CD4-positive, alpha-beta memory T cell (primary cell): Measurements from ENCODE around the gene PLSCR3. TPM values are rescaled to one million over a fixed set of nuclear protein-coding genes. Genes with fewer than 3 reads are reported as not detected.

Source experiments
- CTCF ChIA-PET: fragments of 350-600 bp; sonication (Branson Sonifier 250); formaldehyde crosslinking; loops from one replicate; lab custom pipeline; 2021; ENCODE audit warnings: inconsistent platforms; ENCODE audit not compliant: partially characterized antibody; lab: Charles Lee
- POLR2A ChIA-PET: fragments of 350-600 bp; sonication (Branson Sonifier 250); formaldehyde crosslinking; loops from one replicate; lab custom pipeline; 2021; ENCODE audit not compliant: partially characterized antibody; lab: Charles Lee
- DNase-seq, 5 donors: peaks; one replicate each; pipeline versions ENCODE4 v3.0.0 to v3.0.0-alpha.2; 2020 to 2022; ENCODE audit warnings: mixed read lengths in 1 of 5
- H3K27ac ChIP-seq: one replicate; pipeline ENCODE4 v1.7.0; 2013; ENCODE audit warnings: low read depth, low read length
- H3K27me3 ChIP-seq: 2 replicates; pipeline ENCODE4 v1.7.0; 2013; ENCODE audit warnings: mild to moderate bottlenecking, low read length, moderate library complexity; ENCODE audit not compliant: insufficient read depth
- H3K36me3 ChIP-seq: 2 replicates; pipeline ENCODE4 v1.7.0; 2013; ENCODE audit warnings: mild to moderate bottlenecking, low read length, moderate library complexity; ENCODE audit not compliant: insufficient read depth
- H3K4me1 ChIP-seq: 2 replicates; pipeline ENCODE4 v1.7.0; 2013; ENCODE audit warnings: mild to moderate bottlenecking, low read length, moderate library complexity; ENCODE audit not compliant: insufficient read depth
- H3K4me3 ChIP-seq, 2 donors: one replicate each; pipeline ENCODE4 v1.7.0; 2013; ENCODE audit warnings: low read length in 2 of 2, mild to moderate bottlenecking in 1 of 2
- H3K9me3 ChIP-seq, 2 donors: one replicate each; pipeline ENCODE4 v1.7.0; 2013; ENCODE audit warnings: low read length in 2 of 2, control low read depth in 1 of 2; ENCODE audit not compliant: control insufficient read depth in 1 of 2
- H3K27ac Mint-ChIP-seq, 7 donors: one replicate each; pipeline ENCODE4 v1.8.0; 2020 to 2021; ENCODE audit warnings: mixed read lengths in 7 of 7, mild to moderate bottlenecking in 6 of 7, inconsistent platforms in 3 of 7, moderate library complexity in 3 of 7
- H3K27me3 Mint-ChIP-seq, 2 donors: one replicate each; pipeline ENCODE4 v1.8.0; 2020 to 2021; ENCODE audit warnings: mixed read lengths in 2 of 2
- H3K36me3 Mint-ChIP-seq, 2 donors: one replicate each; pipeline ENCODE4 v1.8.0; 2020 to 2021; ENCODE audit warnings: mixed read lengths in 2 of 2, inconsistent platforms in 1 of 2, mild to moderate bottlenecking in 1 of 2
- H3K4me1 Mint-ChIP-seq, 4 donors: one replicate each; pipeline ENCODE4 v1.8.0; 2020 to 2021; ENCODE audit warnings: mixed read lengths in 4 of 4, mild to moderate bottlenecking in 1 of 4
- H3K4me3 Mint-ChIP-seq, 8 donors: one replicate each; pipeline ENCODE4 v1.8.0; 2020 to 2021; ENCODE audit warnings: mixed read lengths in 8 of 8, mild to moderate bottlenecking in 7 of 8, moderate library complexity in 6 of 8, inconsistent platforms in 3 of 8
- H3K9me3 Mint-ChIP-seq, 8 donors: one replicate each; pipeline ENCODE4 v1.8.0; 2020 to 2021; ENCODE audit warnings: mixed read lengths in 8 of 8, mild to moderate bottlenecking in 5 of 8, inconsistent platforms in 3 of 8, moderate library complexity in 1 of 8
- intact Hi-C: fragments of 100-400 bp; cut with micrococcal nuclease; formaldehyde crosslinking; loops from one replicate; pipeline ENCODE4 v1.15.1; 2023
- polyA plus RNA-seq, 2 donors: library from polyadenylated mRNA; unstranded; fragments of 300-500 nt; fragmentation: Illumina TruSeq; gene quantifications; one replicate each; pipeline ENCODE4 v1.2.3, GENCODE V29; 2021
- total RNA-seq, 2 experiments: library from RNA; stranded (reverse); gene quantifications; one replicate each; pipeline ENCODE4 v1.2.3, GENCODE V29; 2021

The PLSCR3 gene
- total and polyA plus RNA-seq, 4 experiments from 2014 or later, result 90.3 to 242 (median 133) TPM

- no peaks in the 10 kb centered on the region for H3K9me3 ChIP-seq
- ChIA-PET CTCF (interaction anchor here (0.6 to 3.4 kb wide), 4 partner anchors 35 to 44 kb away, joined by 3 to 8 read pairs (median 4); no protein-coding TSS in a partner anchor), POLR2A (interaction anchor here (0.9 to 4.3 kb wide), 8 partner anchors 9 to 293 kb away, joined by 3 to 57 read pairs (median 8); partner anchors contain the start of genes NEURL4, POLR2A, TMEM102 and TMEM256)
- DNase-seq, result no peak
- Mint-ChIP-seq H3K27ac (peak overlapping the region in 5 of 7 donors; percentile 50 to 98 (median 88)), H3K9me3 (peaks cover 0 to 3% (median 0%) of the 10 kb centered on the region in 8 donors), H3K4me1 (peaks cover 12 to 47% (median 33%) of the 10 kb centered on the region in 4 donors), H3K27me3 (no peaks in the 10 kb centered on the region), H3K4me3 (peak overlapping the region; percentile 93 to 97 (median 96)), H3K36me3 (peaks cover 34 to 45% of the 10 kb centered on the region in 2 donors)
- H3K4me1 ChIP-seq, result peaks cover 48% of the 10 kb centered on the region
- peaks cover 42% of the 10 kb centered on the region for H3K36me3 ChIP-seq
- H3K27me3 ChIP-seq, result no peaks in the 10 kb centered on the region
- intact Hi-C loops, result loop anchor here (5.0 kb wide), 1 partner anchor 41 kb away; the partner anchor contains the start of gene KCTD11
- peak overlapping the region; percentile 91 for H3K27ac ChIP-seq
- H3K4me3 ChIP-seq, result peak overlapping the region; percentile 78 to 94
Observed at GRCh38 chr17:7392696-7393612, 1.4 kb downstream of the PLSCR3 start.

GRCh38 chr17:7391307-7391706, 3.0 kb downstream of the PLSCR3 start:
- intact Hi-C loops, result loop anchor here (5.0 kb wide), 1 partner anchor 39 kb away; the partner anchor contains the start of gene KCTD11
- H3K4me3 ChIP-seq, result no peak overlapping the region
- H3K27ac ChIP-seq, result no peak overlapping the region
- H3K27me3 Mint-ChIP-seq, result no peaks in the 10 kb centered on the region
- no peak for DNase-seq
- H3K36me3 ChIP-seq, result peaks cover 42% of the 10 kb centered on the region
- peaks cover 12 to 47% (median 33%) of the 10 kb centered on the region in 4 donors for H3K4me1 Mint-ChIP-seq
- H3K27me3 ChIP-seq, result no peaks in the 10 kb centered on the region
- peaks cover 0 to 3% (median 0%) of the 10 kb centered on the region in 8 donors for H3K9me3 Mint-ChIP-seq
- ChIA-PET CTCF (no interaction called here), POLR2A (no interaction called here)
- peak overlapping the region in 3 of 8 donors; percentile 29 to 83 (median 58) for H3K4me3 Mint-ChIP-seq
- peak overlapping the region in 4 of 7 donors; percentile 35 to 70 (median 57) for H3K27ac Mint-ChIP-seq
- peaks cover 48% of the 10 kb centered on the region for H3K4me1 ChIP-seq
- no peaks in the 10 kb centered on the region for H3K9me3 ChIP-seq
- peaks cover 34 to 52% of the 10 kb centered on the region in 2 donors for H3K36me3 Mint-ChIP-seq

GRCh38 chr17:7389924-7390910, 4.1 kb downstream of the PLSCR3 start:
- Mint-ChIP-seq H3K4me3 (no peak overlapping the region), H3K9me3 (peaks cover 0 to 3% (median 0%) of the 10 kb centered on the region in 8 donors), H3K27me3 (no peaks in the 10 kb centered on the region), H3K4me1 (peaks cover 11 to 51% (median 32%) of the 10 kb centered on the region in 4 donors), H3K27ac (peak overlapping the region in 5 of 7 donors; percentile 12 to 65 (median 25)), H3K36me3 (peaks cover 34 to 55% of the 10 kb centered on the region in 2 donors)
- Histone ChIP-seq H3K9me3 (no peaks in the 10 kb centered on the region), H3K4me3 (no peak overlapping the region), H3K27ac (peak overlapping the region; percentile 10), H3K4me1 (peaks cover 48% of the 10 kb centered on the region), H3K27me3 (no peaks in the 10 kb centered on the region), H3K36me3 (peaks cover 42% of the 10 kb centered on the region)
- intact Hi-C loops, result loop anchor here (5.0 kb wide), 1 partner anchor 38 kb away; the partner anchor contains the start of gene KCTD11
- ChIA-PET CTCF (interaction anchor here (1.0 to 3.3 kb wide), 2 partner anchors 34 to 47 kb away, joined by 3 to 14 read pairs; partner anchors contain the start of gene TMEM95), POLR2A (interaction anchor here (0.7 to 6.8 kb wide), 4 partner anchors 10 to 48 kb away, joined by 3 to 69 read pairs (median 3); partner anchors contain the start of gene TMEM256)
- DNase-seq, result no peak

- no peaks in the 10 kb centered on the region for H3K9me3 ChIP-seq
- peaks cover 42% of the 10 kb centered on the region for H3K36me3 ChIP-seq
- no peak overlapping the region for H3K27ac Mint-ChIP-seq
- no peaks in the 10 kb centered on the region for H3K27me3 Mint-ChIP-seq
- H3K27me3 ChIP-seq, result no peaks in the 10 kb centered on the region
- H3K4me3 Mint-ChIP-seq, result no peak overlapping the region
- peaks cover 51% of the 10 kb centered on the region for H3K4me1 ChIP-seq
- H3K4me3 ChIP-seq, result no peak overlapping the region
- peaks cover 34 to 56% of the 10 kb centered on the region in 2 donors for H3K36me3 Mint-ChIP-seq
- POLR2A ChIA-PET, result interaction anchor here (1.1 to 6.8 kb wide), 4 partner anchors 9 to 38 kb away, joined by 3 to 69 read pairs (median 8); partner anchors contain the start of gene TMEM256
- no peak for DNase-seq
- no peak overlapping the region for H3K27ac ChIP-seq
- CTCF ChIA-PET, result interaction anchor here (0.7 to 3.3 kb wide), 2 partner anchors 33 to 47 kb away, joined by 4 to 14 read pairs; partner anchors contain the start of gene TMEM95
- no peaks in the 10 kb centered on the region for H3K9me3 Mint-ChIP-seq
- peaks cover 11 to 53% (median 32%) of the 10 kb centered on the region in 4 donors for H3K4me1 Mint-ChIP-seq
- intact Hi-C loops, result no loop called here
Observed at GRCh38 chr17:7388856-7389255, 5.5 kb downstream of the PLSCR3 start.

- peaks cover 9% of the 10 kb centered on the region for H3K27me3 ChIP-seq
- H3K27ac ChIP-seq, result peak overlapping the region; percentile 72
- H3K4me1 Mint-ChIP-seq, result peaks cover 8 to 32% (median 13%) of the 10 kb centered on the region in 4 donors
- peaks cover 13% of the 10 kb centered on the region for H3K36me3 ChIP-seq
- no peak for DNase-seq
- peak overlapping the region; percentile 88 to 97 (median 94) for H3K27ac Mint-ChIP-seq
- peak overlapping the region; percentile 42 to 86 for H3K4me3 ChIP-seq
- CTCF ChIA-PET, result interaction anchor here (1.1 to 2.2 kb wide), 4 partner anchors 19 to 199 kb away, joined by 3 to 8 read pairs (median 4); partner anchors contain the start of genes MPDU1 and TMEM256
- POLR2A ChIA-PET, result interaction anchor here (0.6 to 6.8 kb wide), 28 partner anchors 9 to 302 kb away, joined by 3 to 69 read pairs (median 6); partner anchors contain the start of genes ACAP1, FGF11, FXR2 and GPS2
- peaks cover 0 to 1% (median 0%) of the 10 kb centered on the region in 8 donors for H3K9me3 Mint-ChIP-seq
- H3K36me3 Mint-ChIP-seq, result peaks cover 6 to 26% of the 10 kb centered on the region in 2 donors
- peak overlapping the region; percentile 80 to 87 (median 82) for H3K4me3 Mint-ChIP-seq
- no peaks in the 10 kb centered on the region for H3K9me3 ChIP-seq
- peaks cover 22 to 26% of the 10 kb centered on the region in 2 donors for H3K27me3 Mint-ChIP-seq
- peaks cover 19% of the 10 kb centered on the region for H3K4me1 ChIP-seq
- intact Hi-C loops, result loop anchor here (1.0 kb wide), 3 partner anchors 10 to 51 kb away; partner anchors contain the start of genes PLSCR3, TMEM102 and TMEM256
Observed at GRCh38 chr17:7384489-7385081, 9.7 kb downstream of the PLSCR3 start.
